HG03103 (cell line): ENCODE data around the gene RPS18.

Experiments
- ATAC-seq: cut with Tn5 transposase; IDR thresholded peaks from one replicate; pipeline ENCODE4 v1.9.1; 2021; ENCODE audit warnings: low read depth; ENCODE audit not compliant: unreplicated experiment

The RPS18 gene

GRCh38 chr6:33288921-33289783 lies 17.3 kb downstream of the RPS18 start, which contains the start of the genes PFDN6 and WDR46:
TSS of gene PFDN6 (plus strand) at chr6:33289601. CDS start at chr6:33289857, 256 bp downstream.
TSS of gene WDR46 (minus strand) at chr6:33289239. CDS start at chr6:33289170, 69 bp downstream.
- ATAC-seq, result peak; percentile 59

- ATAC-seq, result no peak
These were observed 18.0 kb downstream of the RPS18 start for GRCh38 chr6:33289784-33290315.

- no peak for ATAC-seq
These were observed 18.6 kb downstream of the RPS18 start for GRCh38 chr6:33290459-33290858.

- ATAC-seq, result no peak
These were observed 21.3 kb downstream of the RPS18 start for GRCh38 chr6:33292996-33293682.

- no peak for ATAC-seq
These were observed 22.4 kb downstream of the RPS18 start for GRCh38 chr6:33294086-33294823.

GRCh38 chr6:33295621-33296369 lies 23.9 kb downstream of the RPS18 start:
- no peak for ATAC-seq

GRCh38 chr6:33296797-33297405 lies 25.0 kb downstream of the RPS18 start:
- no peak for ATAC-seq

- no peak for ATAC-seq
These were observed 25.6 kb downstream of the RPS18 start for GRCh38 chr6:33297406-33297955.

- ATAC-seq, result no peak
These were observed 26.3 kb downstream of the RPS18 start for GRCh38 chr6:33297956-33298772.

GRCh38 chr6:33298773-33299236 lies 26.9 kb downstream of the RPS18 start, which contains the start of gene RGL2:
TSS of gene RGL2 (minus strand) at chr6:33298942. CDS start at chr6:33298610, 332 bp downstream.
- no peak for ATAC-seq

GRCh38 chr6:33299237-33299944 lies 27.5 kb downstream of the RPS18 start:
- ATAC-seq, result peak; percentile 75

- no peak for ATAC-seq
These were observed 30.0 kb downstream of the RPS18 start for GRCh38 chr6:33301877-33302276.

GRCh38 chr6:33304216-33304615 lies 32.3 kb downstream of the RPS18 start:
- ATAC-seq, result no peak

- no peak for ATAC-seq
These were observed 33.2 kb downstream of the RPS18 start for GRCh38 chr6:33305052-33305451.

GRCh38 chr6:33306356-33306755 lies 34.5 kb downstream of the RPS18 start:
- no peak for ATAC-seq

- ATAC-seq, result no peak
These were observed 40.7 kb downstream of the RPS18 start for GRCh38 chr6:33312361-33313104.
